BLaER1 treated with 17β-estradiol and CSF1 and Interleukin-3, amounts not matched to agents 10 nM and 100 nM (cell line): ENCODE data around the gene OR2D3.
"Not testable (repeated sequence)": the region's sequence is repeated elsewhere in the genome, so short reads cannot be mapped to it uniquely, and the experiment has no call there.

Source experiments
- H3K27ac ChIP-seq, 11 experiments: shearing (Covaris generic); formaldehyde crosslinking; 2 replicates each; pipeline ENCODE4 v1.8.1; 2022
- H3K27me3 ChIP-seq, 11 experiments: shearing (Covaris generic); formaldehyde crosslinking; 2 replicates each; pipeline ENCODE4 v1.8.1; 2022
- H3K36me3 ChIP-seq, 11 experiments: shearing (Covaris generic); formaldehyde crosslinking; 2 replicates each; pipeline ENCODE4 v1.8.1; 2022
- H3K4me1 ChIP-seq, 10 experiments: shearing (Covaris generic); formaldehyde crosslinking; 2 replicates each; pipeline ENCODE4 v1.8.1; 2022
- H3K4me2 ChIP-seq, 11 experiments: shearing (Covaris generic); formaldehyde crosslinking; 2 replicates each; pipeline ENCODE4 v1.8.1; 2022
- H3K4me3 ChIP-seq, 10 experiments: shearing (Covaris generic); formaldehyde crosslinking; 2 replicates each; pipeline ENCODE4 v1.8.1; 2022
- H3K9ac ChIP-seq, 11 experiments: shearing (Covaris generic); formaldehyde crosslinking; 2 replicates each; pipeline ENCODE4 v1.8.1; 2022
- H3K9me3 ChIP-seq, 11 experiments: shearing (Covaris generic); formaldehyde crosslinking; replicated peaks in 1 of 11; 2 replicates each; pipeline ENCODE4 v1.8.1; 2022
- H4K20me1 ChIP-seq, 11 experiments: shearing (Covaris generic); formaldehyde crosslinking; 2 replicates each; pipeline ENCODE4 v1.8.1; 2022
- Cebpa-rat ChIP-seq, 11 experiments: shearing (Covaris generic); IDR thresholded peaks; 2 replicates each; pipeline ENCODE4 v1.8.1; 2022

OR2D3 gene

GRCh38 chr11:6962673-6963072, 41.9 kb downstream of the OR2D3 start:
- H3K4me2 ChIP-seq, result no peak overlapping the region
- no peaks in the 10 kb centered on the region for H3K4me1 ChIP-seq
- no peak for TF ChIP-seq Cebpa-rat (IDR thresholded peaks at IDR 0.05)
- no peak overlapping the region for H3K9ac ChIP-seq
- peaks cover 0 to 3% (median 0%) of the 10 kb centered on the region in 11 experiments; a peak in 4 of 22 replicates for H3K9me3 ChIP-seq
- H3K27me3 ChIP-seq, result no peaks in the 10 kb centered on the region
- no peak overlapping the region for H3K27ac ChIP-seq
- H3K4me3 ChIP-seq, result no peak overlapping the region
- H4K20me1 ChIP-seq, result no peaks in the 10 kb centered on the region
- H3K36me3 ChIP-seq, result no peaks in the 10 kb centered on the region

DNA sequence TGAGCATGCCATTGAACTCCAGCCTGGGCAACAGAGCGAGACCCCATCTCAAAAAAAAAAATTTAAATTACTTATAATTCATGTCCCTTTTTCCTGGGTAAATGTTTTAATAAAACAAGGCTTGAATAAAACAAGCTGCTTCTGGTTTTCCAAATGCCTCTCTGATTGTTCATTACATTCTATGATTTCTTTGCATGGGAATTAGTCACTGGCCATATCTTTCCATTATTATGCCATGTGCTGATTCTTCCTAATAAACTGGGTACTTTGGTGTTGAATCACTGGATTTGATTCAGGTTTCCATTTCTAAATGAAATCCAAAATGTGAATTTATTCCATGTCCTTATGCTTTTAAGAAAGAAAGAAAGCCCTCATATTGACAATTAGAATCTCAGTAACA, 48.0 kb downstream of the OR2D3 start:
- H3K36me3 ChIP-seq, result no peaks in the 10 kb centered on the region
- peaks cover 0 to 9% (median 6%) of the 10 kb centered on the region in 11 experiments; a peak in 7 of 22 replicates for H3K9me3 ChIP-seq
- TF ChIP-seq Cebpa-rat (IDR thresholded peaks at IDR 0.05), result no peak
- H3K27ac ChIP-seq, result no peak overlapping the region
- no peaks in the 10 kb centered on the region for H3K27me3 ChIP-seq
- H3K4me3 ChIP-seq, result no peak overlapping the region
- H3K9ac ChIP-seq, result no peak overlapping the region
- H3K4me2 ChIP-seq, result no peak overlapping the region
- no peaks in the 10 kb centered on the region for H3K4me1 ChIP-seq
- H4K20me1 ChIP-seq, result no peaks in the 10 kb centered on the region

GRCh38 chr11:6969854-6970253, 49.1 kb downstream of the OR2D3 start:
- H3K9ac ChIP-seq, H4K20me1 ChIP-seq, H3K4me1 ChIP-seq, H3K36me3 ChIP-seq, H3K4me3 ChIP-seq, H3K9me3 ChIP-seq, H3K4me2 ChIP-seq, H3K27ac ChIP-seq, H3K27me3 ChIP-seq: not testable (repeated sequence)
